ENCODE results near the gene SLC22A2.

SLC22A2 gene

GRCh38 chr6:160172704-160173103, 85.9 kb downstream of the SLC22A2 start:
- DNase-seq (ENCODE audit: extremely low read depth in 1 of 2, low read depth in 1 of 2), result no peak

GRCh38 chr6:160170018-160170680, 88.5 kb downstream of the SLC22A2 start:
- DNase-seq (ENCODE audit: extremely low read depth in 1 of 2, low read depth in 1 of 2), result no peak

- no peak for DNase-seq (ENCODE audit: extremely low read depth in 1 of 2, low read depth in 1 of 2)
Measured at GRCh38 chr6:160167604-160168399, 90.8 kb downstream of the SLC22A2 start.
